OCI-LY3 (cell line): Measurements from ENCODE around the gene CRMP1.

Experiments
- H2AFZ ChIP-seq: fragments of 200-600, 300-600 bp; shearing (Covaris generic); 2 replicates; pipeline ENCODE4 v1.6.0; 2014; ENCODE audit warnings: antibody characterized with exemption, low read depth, low read length
- H3K27ac ChIP-seq: fragments of 200-600, 300-600 bp; sonication (generic); 2 replicates; pipeline ENCODE4 v1.5.1; 2014; ENCODE audit warnings: mild to moderate bottlenecking, low read length, moderate library complexity, mixed read lengths
- H3K27me3 ChIP-seq: fragments of 200-600, 300-600 bp; sonication (generic); 2 replicates; pipeline ENCODE4 v1.6.1; 2014; ENCODE audit warnings: low read depth, low read length, mixed read lengths
- H3K36me3 ChIP-seq: fragments of 200-600, 300-600 bp; sonication (generic); replicated peaks from 2 replicates; pipeline ENCODE3; 2014; ENCODE audit warnings: low read depth, low read length, mixed read lengths
- H3K4me1 ChIP-seq: fragments of 300-600, 200-600 bp; sonication (generic); 2 replicates; pipeline ENCODE4 v1.6.1; 2014; ENCODE audit warnings: low read length, mixed read lengths
- H3K4me2 ChIP-seq: fragments of 200-600, 300-600 bp; sonication (generic); 2 replicates; pipeline ENCODE4 v1.6.1; 2014; ENCODE audit warnings: low read length, mixed read lengths
- H3K4me3 ChIP-seq: fragments of 300-600, 200-600 bp; sonication (generic); 2 replicates; pipeline ENCODE4 v1.5.1; 2014; ENCODE audit warnings: antibody characterized with exemption, mild to moderate bottlenecking, low read length, moderate library complexity
- H3K79me2 ChIP-seq: fragments of 300-600, 200-600 bp; shearing (Covaris generic); 2 replicates; pipeline ENCODE4 v1.6.1; 2014; ENCODE audit warnings: mild to moderate bottlenecking, low read length, mixed read lengths
- H3K9ac ChIP-seq: fragments of 300-600, 200-600 bp; shearing (Covaris generic); 2 replicates; pipeline ENCODE4 v1.6.0; 2014; ENCODE audit warnings: mild to moderate bottlenecking, low read length, moderate library complexity
- H3K9me3 ChIP-seq: fragments of 200-600, 300-600 bp; shearing (Covaris generic); 2 replicates; pipeline ENCODE4 v1.6.1; 2014; ENCODE audit warnings: low read length, mixed read lengths; ENCODE audit not compliant: insufficient read depth
- H4K20me1 ChIP-seq: fragments of 200-600, 300-600 bp; sonication (generic); 2 replicates; pipeline ENCODE4 v1.6.1; 2016; ENCODE audit warnings: low read length, mixed read lengths; ENCODE audit not compliant: insufficient read depth
- CTCF ChIP-seq: fragments of 200-600, 300-600 bp; sonication (generic); IDR thresholded peaks from 2 replicates; pipeline ENCODE4 v1.5.1; 2014; ENCODE audit warnings: antibody characterized with exemption, low read length, low read depth
- EZH2phosphoT487 ChIP-seq: fragments of 200-600 bp; shearing (Covaris generic); IDR thresholded peaks from 2 replicates; pipeline ENCODE4 v1.6.1; 2018; ENCODE audit warnings: antibody characterized with exemption, mixed run types, low read depth

The CRMP1 gene

GRCh38 chr4:5916229-5916628, 23.3 kb upstream of the CRMP1 start:
- Histone ChIP-seq H3K27me3 (0 out of 2 replicates have a peak, but pooled peaks cover 5% of the 10 kb centered on the region), H3K79me2 (no peaks in the 10 kb centered on the region), H3K4me2 (no peak overlapping the region), H3K27ac (no peak overlapping the region), H2AFZ (no peak overlapping the region), H3K4me1 (peaks cover 2% of the 10 kb centered on the region; the same call in 1 of the 2 replicates), H3K36me3 (no peaks in the 10 kb centered on the region), H3K9ac (no peak overlapping the region), H3K4me3 (no peak overlapping the region), H3K9me3 (no peaks in the 10 kb centered on the region), H4K20me1 (no peaks in the 10 kb centered on the region)
- TF ChIP-seq EZH2phosphoT487 (no peak), CTCF (no peak)

GRCh38 chr4:5913454-5913853, 20.6 kb upstream of the CRMP1 start:
- Histone ChIP-seq H3K9ac (no peak overlapping the region), H3K27ac (no peak overlapping the region), H2AFZ (no peak overlapping the region), H3K4me2 (no peak overlapping the region), H3K4me3 (no peak overlapping the region), H3K36me3 (no peaks in the 10 kb centered on the region), H4K20me1 (no peaks in the 10 kb centered on the region), H3K79me2 (no peaks in the 10 kb centered on the region), H3K4me1 (peaks cover 2% of the 10 kb centered on the region; the same call in 1 of the 2 replicates), H3K9me3 (no peaks in the 10 kb centered on the region), H3K27me3 (0 out of 2 replicates have a peak, but pooled peaks cover 5% of the 10 kb centered on the region)
- TF ChIP-seq EZH2phosphoT487 (no peak), CTCF (no peak)

DNA sequence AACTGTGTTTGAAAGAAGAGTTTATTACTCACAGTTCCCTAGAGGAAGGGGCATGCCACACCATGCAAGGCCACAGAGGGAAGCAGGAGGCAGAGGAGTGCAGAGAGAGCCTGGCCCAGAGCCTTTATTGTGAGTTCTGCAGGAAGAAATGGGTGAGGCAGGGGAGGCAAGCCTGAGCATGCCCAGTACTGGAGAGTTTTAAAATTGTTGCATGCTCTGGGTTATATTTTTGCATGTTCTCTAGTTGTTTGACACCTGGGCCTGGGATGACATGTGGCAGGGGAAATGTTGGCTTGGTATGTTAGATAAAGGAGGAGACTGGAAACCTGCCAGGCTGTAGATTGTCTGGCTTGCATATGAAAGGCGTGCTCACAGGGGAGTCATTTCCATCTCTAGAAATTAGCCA, 19.7 kb upstream of the CRMP1 start:
- Histone ChIP-seq H3K4me2 (no peak overlapping the region), H2AFZ (no peak overlapping the region), H3K36me3 (no peaks in the 10 kb centered on the region)

GRCh38 chr4:5908876-5909427, 16.1 kb upstream of the CRMP1 start:
- H3K27ac ChIP-seq, result no peak overlapping the region
- H3K9me3 ChIP-seq, result no peaks in the 10 kb centered on the region
- H3K4me1 ChIP-seq, result no peaks in the 10 kb centered on the region
- no peak overlapping the region for H3K4me2 ChIP-seq
- no peak for TF ChIP-seq EZH2phosphoT487
- TF ChIP-seq CTCF, result no peak
- no peak overlapping the region for H3K9ac ChIP-seq
- no peak overlapping the region for H2AFZ ChIP-seq
- no peak overlapping the region for H3K4me3 ChIP-seq
- no peaks in the 10 kb centered on the region for H3K36me3 ChIP-seq
- H4K20me1 ChIP-seq, result no peaks in the 10 kb centered on the region
- H3K79me2 ChIP-seq, result no peaks in the 10 kb centered on the region
- no peaks in the 10 kb centered on the region for H3K27me3 ChIP-seq

More for the DNA sequence above, 19.7 kb upstream of the CRMP1 start:
- no peaks in the 10 kb centered on the region for H3K79me2 ChIP-seq
- no peak overlapping the region for H3K27ac ChIP-seq
- TF ChIP-seq CTCF (no peak), EZH2phosphoT487 (no peak)
- H4K20me1 ChIP-seq, result no peaks in the 10 kb centered on the region
- H3K4me1 ChIP-seq, result peaks cover 2% of the 10 kb centered on the region; the same call in 1 of the 2 replicates
- no peaks in the 10 kb centered on the region for H3K27me3 ChIP-seq
- no peak overlapping the region for H3K9ac ChIP-seq
- no peak overlapping the region for H3K4me3 ChIP-seq
- H3K9me3 ChIP-seq, result no peaks in the 10 kb centered on the region
